Trophoblast cell (in vitro differentiated cells and primary cell): Measurements from ENCODE around the gene GPC3.

ENCODE experiments used
- DNase-seq, 2 donors: peaks; one replicate each; pipeline ENCODE4 v3.0.0-alpha.2; 2016
- H2AFZ ChIP-seq: 2 replicates; pipeline ENCODE4 v1.6.1; 2013; ENCODE audit warnings: low read length, moderate library complexity, mild to moderate bottlenecking; ENCODE audit not compliant: insufficient read depth, poor library complexity
- H2AK5ac ChIP-seq: 2 replicates; pipeline ENCODE4 v1.6.1; 2013; ENCODE audit warnings: mild to moderate bottlenecking, low read length
- H2BK120ac ChIP-seq: 2 replicates; pipeline ENCODE4 v1.6.1; 2013; ENCODE audit warnings: low read length, mild to moderate bottlenecking, moderate library complexity; ENCODE audit not compliant: insufficient read depth, poor library complexity
- H2BK12ac ChIP-seq: 2 replicates; pipeline ENCODE4 v1.6.1; 2013; ENCODE audit warnings: mild to moderate bottlenecking, low read length, moderate library complexity
- H2BK5ac ChIP-seq: 2 replicates; pipeline ENCODE4 v1.6.1; 2013; ENCODE audit warnings: low read length, low read depth, moderate library complexity, mild to moderate bottlenecking; ENCODE audit not compliant: poor library complexity
- H3K14ac ChIP-seq: 2 replicates; pipeline ENCODE4 v1.6.1; 2013; ENCODE audit warnings: mild to moderate bottlenecking, low read length
- H3K18ac ChIP-seq: 2 replicates; pipeline ENCODE4 v1.6.1; 2013; ENCODE audit warnings: mild to moderate bottlenecking, low read length
- H3K23ac ChIP-seq: 2 replicates; pipeline ENCODE4 v1.6.1; 2013; ENCODE audit warnings: low read length
- H3K27ac ChIP-seq: 2 replicates; pipeline ENCODE4 v1.5.1; 2013; ENCODE audit warnings: low read depth, mild to moderate bottlenecking, inconsistent platforms, low read length, moderate library complexity
- H3K27me3 ChIP-seq: 2 replicates; pipeline ENCODE4 v1.6.1; 2013; ENCODE audit warnings: inconsistent platforms, mild to moderate bottlenecking, low read length, moderate library complexity; ENCODE audit not compliant: insufficient read depth
- H3K36me3 ChIP-seq, 2 experiments: 1 replicate in 1 of 2; 2 replicates in 1 of 2; pipeline ENCODE4 v1.6.1; 2013; ENCODE audit warnings: low read length in 2 of 2, mild to moderate bottlenecking in 2 of 2, moderate library complexity in 1 of 2; ENCODE audit not compliant: insufficient read depth in 2 of 2, control insufficient read depth in 1 of 2
- H3K4ac ChIP-seq: 2 replicates; pipeline ENCODE4 v1.6.1; 2013; ENCODE audit warnings: low read depth, mild to moderate bottlenecking, low read length, moderate library complexity
- H3K4me1 ChIP-seq, 2 experiments: 1 replicate in 1 of 2; 2 replicates in 1 of 2; pipeline ENCODE4 v1.6.1; 2013; ENCODE audit warnings: low read length in 2 of 2, mild to moderate bottlenecking in 2 of 2, moderate library complexity in 1 of 2; ENCODE audit not compliant: insufficient read depth in 2 of 2, control insufficient read depth in 1 of 2
- H3K4me2 ChIP-seq: 2 replicates; pipeline ENCODE4 v1.6.1; 2013; ENCODE audit warnings: inconsistent platforms, mild to moderate bottlenecking, low read length, moderate library complexity
- H3K4me3 ChIP-seq: 2 replicates; pipeline ENCODE4 v1.5.1; 2013; ENCODE audit warnings: mild to moderate bottlenecking, low read depth, low read length, inconsistent platforms
- H3K79me1 ChIP-seq: one replicate; pipeline ENCODE4 v1.6.1; 2013; ENCODE audit warnings: low read length
- H3K79me2 ChIP-seq: 2 replicates; pipeline ENCODE4 v1.6.1; 2013; ENCODE audit warnings: low read length, mild to moderate bottlenecking; ENCODE audit not compliant: control insufficient read depth, insufficient read depth, poor library complexity
- H3K9ac ChIP-seq: 2 replicates; pipeline ENCODE4 v1.6.1; 2013; ENCODE audit warnings: mild to moderate bottlenecking, low read length
- H3K9me3 ChIP-seq: 2 replicates; pipeline ENCODE4 v1.6.1; 2013; ENCODE audit warnings: low read depth, mild to moderate bottlenecking, control low read depth, inconsistent platforms, low read length; ENCODE audit not compliant: insufficient read depth
- H4K12ac ChIP-seq: 2 replicates; pipeline ENCODE4 v1.6.1; 2013; ENCODE audit warnings: low read depth, mild to moderate bottlenecking, low read length, moderate library complexity
- H4K8ac ChIP-seq: 2 replicates; pipeline ENCODE4 v1.6.1; 2013; ENCODE audit warnings: low read depth, mild to moderate bottlenecking, low read length, moderate library complexity
- H4K91ac ChIP-seq: one replicate; pipeline ENCODE4 v1.6.1; 2013; ENCODE audit warnings: low read depth, mild to moderate bottlenecking, low read length, moderate library complexity
- WGBS: extraction: QIAGEN DNeasy Blood & Tissue Kit; methylation state at CpG from one replicate; pipeline ENCODE4 v1.1.7; 2013; ENCODE audit warnings: missing lambda C conversion rate; ENCODE audit not compliant: insufficient read length, insufficient coverage; ENCODE audit errors: extremely low coverage; 5-methylcytosine and 5-hydroxymethylcytosine counted together

Gene GPC3

DNA sequence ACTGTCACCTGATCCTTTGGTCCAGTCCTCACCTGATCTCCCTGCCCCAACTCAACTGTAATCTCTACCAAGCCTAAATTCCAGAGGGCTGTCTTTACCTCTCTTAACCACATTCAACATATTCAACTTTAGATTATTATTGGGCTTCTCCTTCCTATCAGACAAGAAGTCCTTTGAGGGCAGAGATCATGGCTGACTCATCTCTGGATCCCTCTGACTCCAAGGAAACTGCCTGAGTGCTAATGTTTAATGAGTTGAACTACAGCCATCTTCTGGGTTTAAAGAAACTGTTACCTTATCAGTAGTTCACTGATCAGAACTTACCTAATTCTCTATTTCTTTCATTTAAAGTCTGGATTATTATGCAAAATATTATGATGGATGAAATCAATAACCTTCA, 135.7 kb downstream of the GPC3 start:
- Histone ChIP-seq H3K23ac (no peak overlapping the region), H3K79me1 (no peaks in the 10 kb centered on the region), H4K91ac (no peak overlapping the region), H3K4ac (no peak overlapping the region), H3K9ac (no peak overlapping the region), H3K27me3 (no peaks in the 10 kb centered on the region), H3K4me2 (no peak overlapping the region), H2AK5ac (no peak overlapping the region), H3K4me3 (no peak overlapping the region), H4K8ac (no peak overlapping the region), H2BK120ac (no peak overlapping the region), H3K14ac (no peak overlapping the region), H3K36me3 (no peaks in the 10 kb centered on the region), H4K12ac (no peak overlapping the region), H2BK5ac (no peak overlapping the region), H3K79me2 (no peaks in the 10 kb centered on the region), H2AFZ (no peak overlapping the region), H3K9me3 (no peaks in the 10 kb centered on the region), H3K4me1 (no peaks in the 10 kb centered on the region), H3K27ac (no peak overlapping the region), H2BK12ac (no peak overlapping the region), H3K18ac (no peak overlapping the region)
- DNase-seq: no peak

GRCh38 chrX:133847340-133847994, 137.9 kb downstream of the GPC3 start:
- DNase-seq: no peak
- Histone ChIP-seq H2AFZ (no peak overlapping the region), H3K23ac (no peak overlapping the region)

GRCh38 chrX:133846311-133846710, 139.1 kb downstream of the GPC3 start:
- Histone ChIP-seq H3K9me3 (no peaks in the 10 kb centered on the region), H4K91ac (no peak overlapping the region), H4K12ac (no peak overlapping the region), H3K27ac (no peak overlapping the region), H3K27me3 (no peaks in the 10 kb centered on the region), H3K4me2 (no peak overlapping the region), H3K4me1 (no peaks in the 10 kb centered on the region), H3K79me1 (no peaks in the 10 kb centered on the region), H3K4me3 (no peak overlapping the region), H3K9ac (no peak overlapping the region), H2BK12ac (no peak overlapping the region), H3K36me3 (no peaks in the 10 kb centered on the region), H2AFZ (no peak overlapping the region), H4K8ac (no peak overlapping the region), H3K4ac (no peak overlapping the region), H2BK5ac (no peak overlapping the region), H2BK120ac (no peak overlapping the region), H2AK5ac (no peak overlapping the region), H3K18ac (no peak overlapping the region), H3K14ac (no peak overlapping the region), H3K79me2 (no peaks in the 10 kb centered on the region), H3K23ac (no peak overlapping the region)
- DNase-seq: no peak
- WGBS: no CpG with 5 or more reads among the region's 2 CpGs

More at GRCh38 chrX:133847340-133847994, 137.9 kb downstream of the GPC3 start:
- Histone ChIP-seq H2AK5ac (no peak overlapping the region), H3K9me3 (no peaks in the 10 kb centered on the region), H3K4me1 (no peaks in the 10 kb centered on the region), H4K91ac (no peak overlapping the region), H3K79me2 (no peaks in the 10 kb centered on the region), H3K27me3 (no peaks in the 10 kb centered on the region), H3K36me3 (no peaks in the 10 kb centered on the region), H3K14ac (no peak overlapping the region), H4K8ac (no peak overlapping the region), H2BK120ac (no peak overlapping the region), H2BK5ac (no peak overlapping the region), H3K18ac (no peak overlapping the region), H2BK12ac (no peak overlapping the region), H3K79me1 (no peaks in the 10 kb centered on the region), H3K4me3 (no peak overlapping the region), H3K4me2 (no peak overlapping the region), H3K27ac (no peak overlapping the region), H3K4ac (no peak overlapping the region), H3K9ac (no peak overlapping the region), H4K12ac (no peak overlapping the region)
- WGBS: no CpG with 5 or more reads among the region's 6 CpGs

- H3K14ac ChIP-seq: no peak overlapping the region
- no peak overlapping the region for H2AFZ ChIP-seq
- H3K79me2 ChIP-seq: no peaks in the 10 kb centered on the region
- no CpG with 5 or more reads among the region's 2 CpGs for WGBS
- no peak overlapping the region for H4K91ac ChIP-seq
- no peaks in the 10 kb centered on the region for H3K79me1 ChIP-seq
- H2BK120ac ChIP-seq: no peak overlapping the region
- no peak for DNase-seq
- no peaks in the 10 kb centered on the region for H3K27me3 ChIP-seq
- H3K4ac ChIP-seq: no peak overlapping the region
- H3K9ac ChIP-seq: no peak overlapping the region
- no peak overlapping the region for H2AK5ac ChIP-seq
- no peak overlapping the region for H3K27ac ChIP-seq
- no peak overlapping the region for H4K12ac ChIP-seq
- no peaks in the 10 kb centered on the region for H3K9me3 ChIP-seq
- peaks cover 0 to 3% of the 10 kb centered on the region in 2 experiments for H3K4me1 ChIP-seq
- H2BK12ac ChIP-seq: no peak overlapping the region
- H4K8ac ChIP-seq: no peak overlapping the region
- H3K23ac ChIP-seq: no peak overlapping the region
- H3K4me3 ChIP-seq: no peak overlapping the region
- no peak overlapping the region for H2BK5ac ChIP-seq
- no peak overlapping the region for H3K4me2 ChIP-seq
- H3K36me3 ChIP-seq: no peaks in the 10 kb centered on the region
- H3K18ac ChIP-seq: no peak overlapping the region
Observed at GRCh38 chrX:133840415-133840814, 145.0 kb downstream of the GPC3 start.
